HepG2 (cell line): ENCODE measurements around the gene DPH2.

Experiments used
- CTCF ChIP-seq: sonication (generic); formaldehyde crosslinking; IDR thresholded peaks from 2 replicates; pipeline ENCODE4 v1.5.0; 2020; ENCODE audit warnings: mild to moderate bottlenecking, missing genetic modification reagents, moderate library complexity
- ELF4 ChIP-seq: sonication (generic); formaldehyde crosslinking; IDR thresholded peaks from 2 replicates; pipeline ENCODE4 v1.5.0; 2020; ENCODE audit warnings: missing genetic modification reagents, mild to moderate bottlenecking, moderate library complexity, borderline replicate concordance
- GTF3A ChIP-seq: sonication (generic); formaldehyde crosslinking; conservative IDR thresholded peaks from 2 replicates; pipeline ENCODE4 v1.4.0; 2020; ENCODE audit warnings: mild to moderate bottlenecking, missing genetic modification reagents
- POLR2AphosphoS5 ChIP-seq: IDR thresholded peaks from 2 replicates; pipeline ENCODE4 v1.6.1; 2012; ENCODE audit warnings: low read depth, low read length
- THYN1 ChIP-seq: sonication (generic); formaldehyde crosslinking; IDR thresholded peaks from 2 replicates; pipeline ENCODE4 v1.8.1; 2023; ENCODE audit warnings: low read depth, mild to moderate bottlenecking, moderate library complexity, missing genetic modification reagents, borderline replicate concordance

GRCh38 chr1:43981135-43981491 is 11.3 kb downstream of the DPH2 start:
- TF ChIP-seq POLR2AphosphoS5 = no peak
- no peak for TF ChIP-seq GTF3A (CRISPR knock-in tag)
- no peak for TF ChIP-seq ELF4 (CRISPR knock-in tag)
- no peak for TF ChIP-seq CTCF (CRISPR knock-in tag)
- TF ChIP-seq THYN1 (CRISPR knock-in tag) = no peak
